ENCODE measurements around the gene IFRD2. TPM values are rescaled to one million over a fixed set of nuclear protein-coding genes. Genes with fewer than 3 reads are reported as not detected.
A peak's percentile ranks its signal among the peaks of the same experiment; 100 is the strongest.

Gene IFRD2
- total and polyA plus RNA-seq, 2 of the 8 experiments (the other 6 are each of a cell fraction or from before 2014, with no cell fraction given) = 76.7 to 88.8 TPM

DNA sequence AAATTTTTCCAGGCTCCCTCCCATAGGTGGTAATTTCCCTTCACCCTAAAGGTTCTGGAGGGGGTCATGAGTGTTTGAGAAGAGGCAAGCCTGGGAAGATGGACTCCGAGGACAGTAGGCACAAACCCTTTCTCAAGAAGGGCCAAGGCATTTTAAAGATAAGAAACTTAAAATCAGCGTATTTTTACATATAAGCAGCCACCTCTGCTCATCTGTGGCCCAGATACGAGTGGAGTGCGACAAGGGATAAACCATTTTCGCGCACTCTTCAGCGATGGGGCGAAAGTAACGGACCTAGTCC, 47.9 kb upstream of the IFRD2 start:
- no peak overlapping the region for H2BK20ac ChIP-seq (ENCODE audit: low read length)
- H4K91ac ChIP-seq (replicated peaks; ENCODE audit: insufficient read length, low read length) = no peak overlapping the region
- H3K14ac ChIP-seq (ENCODE audit: insufficient read length) = no peak overlapping the region
- no peak overlapping the region for H2BK120ac ChIP-seq (replicated peaks; ENCODE audit: low read depth, low read length)
- H3K4ac ChIP-seq (replicated peaks; ENCODE audit: insufficient read length, low read depth, low read length) = no peak overlapping the region
- H3K9ac ChIP-seq (replicated peaks in 1 of 4; ENCODE audit: extremely low read depth in 1 of 4, low read depth in 3 of 4, low read length in 3 of 4) = no peak overlapping the region
- H3K36me3 ChIP-seq (ENCODE audit: control insufficient read depth in 2 of 4, insufficient read depth in 4 of 4, low read length in 3 of 4) = no peaks in the 10 kb centered on the region
- H3K79me1 ChIP-seq (ENCODE audit: low read depth, low read length) = peaks cover 3% of the 10 kb centered on the region; the same call in 1 of the 2 replicates
- H3K79me2 ChIP-seq (ENCODE audit: control insufficient read depth in 1 of 2, insufficient read depth in 2 of 2, low read length in 2 of 2) = peaks cover 0 to 17% of the 10 kb centered on the region in 2 experiments; a peak in 2 of 4 replicates
- H2BK12ac ChIP-seq (ENCODE audit: low read depth, low read length) = peak overlapping the region; percentile 46; the same call in 1 of the 2 replicates
- TF ChIP-seq RXRA (IDR thresholded peaks at IDR 0.05; ENCODE audit: insufficient read depth, low read depth, low read length) = no peak
- no peak for TF ChIP-seq BACH1 (IDR thresholded peaks at IDR 0.05; ENCODE audit: low read length)
- TF ChIP-seq CBX5 (IDR thresholded peaks at IDR 0.05; ENCODE audit: low read depth, low read length) = no peak
- no peak for TF ChIP-seq CHD2 (IDR thresholded peaks at IDR 0.05; ENCODE audit: low read length)
- TF ChIP-seq SP4 (IDR thresholded peaks at IDR 0.05; ENCODE audit: low read length) = no peak
- TF ChIP-seq GTF2F1 (IDR thresholded peaks at IDR 0.05; ENCODE audit: borderline replicate concordance, low read depth, low read length) = no peak
- no peak for TF ChIP-seq RFX5 (IDR thresholded peaks at IDR 0.05; ENCODE audit: borderline replicate concordance, low read depth, low read length)
- no peak for TF ChIP-seq SIRT6 (IDR thresholded peaks at IDR 0.05; ENCODE audit: low read length)
- no peak for TF ChIP-seq JUN (IDR thresholded peaks at IDR 0.05; ENCODE audit: low read depth, low read length)
- no peak for TF ChIP-seq POLR2AphosphoS5 (IDR thresholded peaks at IDR 0.05; ENCODE audit: low read depth, low read length)
- no peak for TF ChIP-seq KDM4A (IDR thresholded peaks at IDR 0.05; ENCODE audit: low read depth, low read length, severe bottlenecking)
- H3K27me3 ChIP-seq (replicated peaks in 1 of 4; ENCODE audit: control insufficient read depth in 3 of 4, extremely low read depth in 1 of 4, insufficient read depth in 3 of 4, low read length in 3 of 4) = peaks cover 23 to 62% (median 48%) of the 10 kb centered on the region in 4 experiments
- peak overlapping the region; percentile 65 to 87 for H3K4me2 ChIP-seq (ENCODE audit: insufficient read depth in 1 of 2, low read depth in 2 of 2, low read length in 2 of 2)
- no peak overlapping the region for H2AFZ ChIP-seq (ENCODE audit: low read length)
- H3K9me3 ChIP-seq (ENCODE audit: insufficient read depth in 2 of 2, low read depth in 1 of 2, low read length in 1 of 2) = no peaks in the 10 kb centered on the region
- H3K18ac ChIP-seq (ENCODE audit: extremely low read depth, low read length) = peak overlapping the region; percentile 75; the same call in 1 of the 2 replicates
- H3K4me3 ChIP-seq (ENCODE audit: extremely low read depth in 1 of 4, insufficient read depth in 2 of 4, low read depth in 3 of 4, low read length in 4 of 4) = peak overlapping the region; percentile 33 to 63 (median 46)
- H3K27ac ChIP-seq (ENCODE audit: low read depth, low read length) = no peak overlapping the region
- H4K8ac ChIP-seq (ENCODE audit: extremely low read depth, insufficient read depth, low read length) = peak overlapping the region; percentile 57; the same call in 1 of the 2 replicates
- no peak overlapping the region for H2BK5ac ChIP-seq (ENCODE audit: low read depth, low read length)
- H2BK15ac ChIP-seq (ENCODE audit: low read length) = no peak overlapping the region
- H3K56ac ChIP-seq (replicated peaks; ENCODE audit: insufficient read length, low read depth, low read length) = no peak overlapping the region
- peaks cover 0 to 21% (median 15%) of the 10 kb centered on the region in 4 experiments; a peak in 5 of 7 replicates for H3K4me1 ChIP-seq (replicated peaks in 1 of 4; ENCODE audit: control insufficient read depth in 3 of 4, insufficient read depth in 4 of 4, low read length in 3 of 4)
- POLR2A ChIA-PET (ENCODE audit: partially characterized antibody) = interaction anchor here (0.5 to 3.3 kb wide), 6 partner anchors 10 to 33 kb away, joined by 3 to 17 read pairs (median 4); partner anchors contain the start of genes CYB561D2, HYAL2, NPRL2 and TUSC2
- no peak for FAIRE-seq
- H4K20me1 ChIP-seq (replicated peaks in 1 of 2; ENCODE audit: control insufficient read depth in 1 of 2, insufficient read depth in 2 of 2, low read length in 2 of 2) = peaks cover 0 to 9% of the 10 kb centered on the region in 2 experiments
- H2AK5ac ChIP-seq (ENCODE audit: low read depth, low read length) = no peak overlapping the region
- H3K23ac ChIP-seq (ENCODE audit: insufficient read length) = no peak overlapping the region
- H4K5ac ChIP-seq (ENCODE audit: insufficient read length, low read depth, low read length) = no peak overlapping the region
- CTCF ChIA-PET (ENCODE audit: partially characterized antibody) = interaction anchor here (0.9 to 1.2 kb wide), 3 partner anchors 17 to 273 kb away, joined by 3 to 4 read pairs (median 3); no protein-coding TSS in a partner anchor
- DNase-seq (ENCODE audit: low read depth in 1 of 2, low spot score in 2 of 2) = no peak
- H3K23me2 ChIP-seq (ENCODE audit: low read depth, low read length) = peaks cover 18% of the 10 kb centered on the region
- WGBS, 2 experiments (ENCODE audit: extremely low coverage in 1 of 2, insufficient coverage in 1 of 2, insufficient read length in 1 of 2, insufficient replicate concordance in 2 of 2, low coverage in 1 of 2, low lambda C conversion rate in 2 of 2, missing lambda C conversion rate in 1 of 2) = 30% methylated on average over 9 of the region's 9 CpGs; no CpG with 5 or more reads in 1 of the 2 experiments

Measured in H1 (cell line).